Endothelial cell of umbilical vein (primary cell): ENCODE data around the gene TMEM81. TPM values are rescaled to one million over a fixed set of nuclear protein-coding genes. Genes with fewer than 3 reads are reported as not detected.

Experiments
- BruUV-seq: library from RNA; stranded (reverse); fragments of 400-500 nt; replicated peaks from 2 replicates; lab custom pipeline; 2021; lab: Mats Ljungman, UMichigan
- CTCF ChIA-PET: fragments of 300-600, 350-600 bp; sonication (Branson Sonifier 250); formaldehyde crosslinking; loops from one replicate; lab custom pipeline; 2021; ENCODE audit warnings: antibody characterized with exemption, inconsistent platforms; lab: Charles Lee
- POLR2A ChIA-PET: fragments of 300-600, 350-600 bp; sonication (Branson Sonifier 250); formaldehyde crosslinking; loops from one replicate; lab custom pipeline; 2021; ENCODE audit warnings: antibody characterized with exemption, inconsistent platforms; lab: Charles Lee
- DNase-seq: peaks from one replicate; pipeline ENCODE4 v3.0.0-alpha.2; 2011; ENCODE audit warnings: low read depth, low spot score
- FAIRE-seq: peaks from 2 replicates; lab custom pipeline; 2011; peaks lifted over from hg19 to GRCh38; lab: Jason Lieb, UNC
- H2AFZ ChIP-seq: 2 replicates; pipeline ENCODE4 v1.6.0; 2012; ENCODE audit warnings: low read depth, low read length, control low read depth, inconsistent platforms
- H3K27ac ChIP-seq: 2 replicates; pipeline ENCODE4 v1.5.1; 2011; ENCODE audit warnings: low read depth, mild to moderate bottlenecking, control low read depth, low read length, moderate library complexity; ENCODE audit not compliant: insufficient read depth
- H3K27me3 ChIP-seq, 2 experiments: 2 replicates each; pipeline versions ENCODE4 v1.6.0 to v1.6.1; 2011; ENCODE audit warnings: low read length in 2 of 2, mixed read lengths in 1 of 2; ENCODE audit not compliant: control insufficient read depth in 2 of 2, insufficient read depth in 2 of 2
- H3K36me3 ChIP-seq, 2 experiments: 2 replicates in 1 of 2; 3 replicates in 1 of 2; pipeline ENCODE4 v1.5.1; 2011; ENCODE audit warnings: low read length in 2 of 2, mild to moderate bottlenecking in 1 of 2, moderate library complexity in 1 of 2; ENCODE audit not compliant: control insufficient read depth in 2 of 2, insufficient read depth in 2 of 2; ENCODE audit errors: extremely low read depth in 1 of 2
- H3K4me1 ChIP-seq: 3 replicates; pipeline ENCODE4 v1.5.1; 2011; ENCODE audit warnings: mild to moderate bottlenecking, low read length; ENCODE audit not compliant: control insufficient read depth, insufficient read depth; ENCODE audit errors: extremely low read depth
- H3K4me2 ChIP-seq: 2 replicates; pipeline ENCODE4 v1.6.1; 2011; ENCODE audit warnings: low read length, control low read depth, mixed read lengths; ENCODE audit not compliant: insufficient read depth
- H3K4me3 ChIP-seq, 3 experiments: fragments of 200-600 bp in 1 of 3; sonication (generic), shearing (Covaris generic) in 1 of 3; replicated peaks in 1 of 3; 2 replicates each; pipeline ENCODE4 v1.5.1; 2011 to 2016; ENCODE audit warnings: control low read depth in 3 of 3, low read length in 3 of 3, mild to moderate bottlenecking in 2 of 3, inconsistent platforms in 1 of 3, low read depth in 1 of 3, moderate library complexity in 1 of 3; ENCODE audit not compliant: insufficient read depth in 1 of 3
- H3K79me2 ChIP-seq: 2 replicates; pipeline ENCODE4 v1.6.0; 2012; ENCODE audit warnings: low read length, inconsistent platforms; ENCODE audit not compliant: control insufficient read depth, insufficient read depth
- H3K9ac ChIP-seq: replicated peaks from 2 replicates; pipeline ENCODE3; 2011; ENCODE audit warnings: low read length, control low read depth; ENCODE audit not compliant: insufficient read depth; ENCODE audit errors: extremely low read depth
- H3K9me1 ChIP-seq: replicated peaks from 3 replicates; pipeline ENCODE4 v1.6.0; 2011; ENCODE audit warnings: mild to moderate bottlenecking, low read length; ENCODE audit not compliant: control insufficient read depth, insufficient read depth; ENCODE audit errors: extremely low read depth
- H3K9me3 ChIP-seq: replicated peaks from 2 replicates; pipeline ENCODE4 v1.5.1; 2012; ENCODE audit warnings: low read length, inconsistent platforms; ENCODE audit not compliant: control insufficient read depth, insufficient read depth
- H4K20me1 ChIP-seq: replicated peaks from 2 replicates; pipeline ENCODE3; 2011; ENCODE audit warnings: mild to moderate bottlenecking, low read length; ENCODE audit not compliant: control insufficient read depth, insufficient read depth; ENCODE audit errors: extremely low read depth
- CTCF ChIP-seq, 2 donors: IDR thresholded peaks; 1 replicate in 1 of 2; 2 replicates in 1 of 2; pipeline ENCODE4 v1.5.1; 2011; ENCODE audit warnings: low read length in 2 of 2, mild to moderate bottlenecking in 2 of 2, moderate library complexity in 2 of 2, control low read depth in 1 of 2, inconsistent platforms in 1 of 2, low read depth in 1 of 2; ENCODE audit not compliant: insufficient read depth in 1 of 2; ENCODE audit errors: extremely low read depth in 1 of 2
- EZH2 ChIP-seq: IDR thresholded peaks from 2 replicates; pipeline ENCODE4 v1.6.1; 2012; ENCODE audit warnings: borderline replicate concordance, low read depth, mild to moderate bottlenecking, moderate library complexity, low read length, inconsistent platforms; ENCODE audit not compliant: severe bottlenecking
- FOS ChIP-seq: IDR thresholded peaks from 2 replicates; pipeline ENCODE4 v1.6.1; 2011; ENCODE audit warnings: mild to moderate bottlenecking, low read length, moderate library complexity, borderline replicate concordance; ENCODE audit not compliant: insufficient read depth
- GATA2 ChIP-seq: IDR thresholded peaks from 2 replicates; pipeline ENCODE4 v1.7.0; 2011; ENCODE audit warnings: low read depth, mild to moderate bottlenecking, moderate library complexity, mixed read lengths, low read length; ENCODE audit not compliant: insufficient read length, insufficient read depth
- JUN ChIP-seq: IDR thresholded peaks from 2 replicates; pipeline ENCODE4 v1.6.1; 2011; ENCODE audit warnings: borderline replicate concordance, low read depth; ENCODE audit not compliant: insufficient read length, insufficient read depth
- MAX ChIP-seq: IDR thresholded peaks from 2 replicates; pipeline ENCODE4 v1.6.1; 2011; ENCODE audit not compliant: insufficient read depth, insufficient read length
- MYC ChIP-seq: IDR thresholded peaks from one replicate; pipeline ENCODE4 v1.6.1; 2011; ENCODE audit warnings: mild to moderate bottlenecking, low read depth, low read length
- POLR2A ChIP-seq: IDR thresholded peaks from 2 replicates; pipeline ENCODE4 v1.6.1; 2012; ENCODE audit warnings: low read depth, mild to moderate bottlenecking, control low read depth, low read length
- POLR2AphosphoS5 ChIP-seq: IDR thresholded peaks from 2 replicates; pipeline ENCODE4 v1.6.1; 2012; ENCODE audit warnings: low read depth, mild to moderate bottlenecking, control low read depth, low read length, moderate library complexity; ENCODE audit not compliant: insufficient read depth
- dilution Hi-C: fragments of 300-500 bp; cut with MboI; formaldehyde crosslinking; loops from one replicate; pipeline ENCODE4 v1.15.0; 2019; ENCODE audit warnings: low sequenced_read_pairs; ENCODE audit not compliant: extremely low pct_ligation_motif_present
- intact Hi-C: fragments of 100-400 bp; cut with micrococcal nuclease; formaldehyde crosslinking; loops from one replicate; pipeline ENCODE4 v1.10.0; 2022
- polyA plus RNA-seq, 4 experiments: library from polyadenylated mRNA; depleted of rRNA in 3 of 4; stranded (reverse) in 3 of 4; unstranded in 1 of 4; fragments of >200 nt; gene quantifications; 2 replicates each; pipeline versions ENCODE4 v1.2.1 to v1.2.3, GENCODE V29; 2011 to 2012; ENCODE audit warnings: missing spikeins in 1 of 4
- total RNA-seq: library from RNA; stranded (reverse); gene quantifications from 2 replicates; pipeline ENCODE4 v1.2.3, GENCODE V29; 2021

The TMEM81 gene
- total and polyA plus RNA-seq, 2 donors (not counting 3 experiments of a cell fraction or from before 2014, with no cell fraction given) = 1.5 to 2.9 TPM

GRCh38 chr1:205056188-205056611, 28.1 kb downstream of the TMEM81 start:
- ChIA-PET POLR2A (no interaction called here), CTCF (interaction anchor here (1.4 kb wide), 1 partner anchor 67 kb away, joined by 5 read pairs; no protein-coding TSS in a partner anchor)
- intact Hi-C loops = no loop called here
- Histone ChIP-seq H4K20me1 (no peaks in the 10 kb centered on the region), H3K27ac (no peak overlapping the region), H3K9me3 (no peaks in the 10 kb centered on the region), H3K4me1 (no peaks in the 10 kb centered on the region), H3K9ac (no peak overlapping the region), H3K9me1 (no peaks in the 10 kb centered on the region), H3K79me2 (no peaks in the 10 kb centered on the region), H3K36me3 (no peaks in the 10 kb centered on the region), H3K27me3 (no peaks in the 10 kb centered on the region), H3K4me3 (no peak overlapping the region), H3K4me2 (no peak overlapping the region), H2AFZ (no peak overlapping the region)
- TF ChIP-seq MYC (no peak), POLR2A (no peak), JUN (no peak), FOS (no peak), MAX (no peak), POLR2AphosphoS5 (no peak), GATA2 (no peak), CTCF (IDR thresholded peaks at IDR 0.05; ENCODE audit: extremely low read depth in 1 of 2, insufficient read depth in 1 of 2, low read depth in 1 of 2, low read length in 2 of 2) (no peak), EZH2 (no peak)
- dilution Hi-C loops = no loop called here
- no peak for DNase-seq
- BruUV-seq = no TSS peak
- FAIRE-seq = no peak
